HG03558 (cell line): ENCODE measurements around the gene CHRNB4.
"Not testable (repeated sequence)": the region's sequence is repeated elsewhere in the genome, so short reads cannot be mapped to it uniquely, and the experiment has no call there.

ENCODE experiments used
- ATAC-seq: cut with Tn5 transposase; IDR thresholded peaks from one replicate; pipeline ENCODE4 v1.9.1; 2021; ENCODE audit warnings: moderate number of reproducible peaks; ENCODE audit not compliant: unreplicated experiment; ENCODE audit errors: extremely low read depth

The CHRNB4 gene, protein sequence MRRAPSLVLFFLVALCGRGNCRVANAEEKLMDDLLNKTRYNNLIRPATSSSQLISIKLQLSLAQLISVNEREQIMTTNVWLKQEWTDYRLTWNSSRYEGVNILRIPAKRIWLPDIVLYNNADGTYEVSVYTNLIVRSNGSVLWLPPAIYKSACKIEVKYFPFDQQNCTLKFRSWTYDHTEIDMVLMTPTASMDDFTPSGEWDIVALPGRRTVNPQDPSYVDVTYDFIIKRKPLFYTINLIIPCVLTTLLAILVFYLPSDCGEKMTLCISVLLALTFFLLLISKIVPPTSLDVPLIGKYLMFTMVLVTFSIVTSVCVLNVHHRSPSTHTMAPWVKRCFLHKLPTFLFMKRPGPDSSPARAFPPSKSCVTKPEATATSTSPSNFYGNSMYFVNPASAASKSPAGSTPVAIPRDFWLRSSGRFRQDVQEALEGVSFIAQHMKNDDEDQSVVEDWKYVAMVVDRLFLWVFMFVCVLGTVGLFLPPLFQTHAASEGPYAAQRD

DNA sequence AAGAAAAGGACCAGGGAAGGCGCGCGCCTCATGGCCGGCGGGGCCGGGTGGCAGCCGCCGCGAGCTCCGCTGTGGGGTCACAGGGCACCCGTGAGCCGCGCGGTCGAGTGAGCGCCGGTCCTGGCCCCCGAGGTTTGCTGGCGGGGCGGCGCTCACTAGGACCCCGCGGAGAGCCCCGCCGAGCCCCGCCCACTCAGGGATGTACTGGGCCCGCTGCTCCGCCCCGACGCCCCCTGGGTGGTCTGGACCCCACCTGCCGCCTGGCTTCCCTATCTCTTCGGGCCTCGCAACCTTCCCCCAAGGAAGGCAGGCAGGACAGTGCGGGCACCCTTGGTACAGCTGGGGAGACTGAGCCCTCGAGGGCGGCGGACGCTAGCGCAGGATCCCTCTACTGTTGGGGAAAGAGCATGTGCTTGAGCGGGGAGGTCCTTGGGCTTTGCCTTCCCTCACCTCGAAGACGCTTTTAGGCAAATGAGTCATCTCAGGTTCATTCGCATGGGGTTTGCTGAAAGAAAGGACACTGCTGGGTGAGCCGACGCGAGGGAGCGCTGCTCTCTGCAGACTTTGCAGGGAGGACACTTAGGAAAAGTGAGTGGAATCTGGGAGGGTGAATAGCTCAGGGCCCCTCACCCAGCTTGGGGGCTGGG lies at the start of gene CHRNB4:
Gene CHRNB4, minus strand, starts transcription at position 109 of the 647 bp plus-strand sequence. Its CDS starts 77 bp downstream, at position 32.
- ATAC-seq, result no peak

DNA sequence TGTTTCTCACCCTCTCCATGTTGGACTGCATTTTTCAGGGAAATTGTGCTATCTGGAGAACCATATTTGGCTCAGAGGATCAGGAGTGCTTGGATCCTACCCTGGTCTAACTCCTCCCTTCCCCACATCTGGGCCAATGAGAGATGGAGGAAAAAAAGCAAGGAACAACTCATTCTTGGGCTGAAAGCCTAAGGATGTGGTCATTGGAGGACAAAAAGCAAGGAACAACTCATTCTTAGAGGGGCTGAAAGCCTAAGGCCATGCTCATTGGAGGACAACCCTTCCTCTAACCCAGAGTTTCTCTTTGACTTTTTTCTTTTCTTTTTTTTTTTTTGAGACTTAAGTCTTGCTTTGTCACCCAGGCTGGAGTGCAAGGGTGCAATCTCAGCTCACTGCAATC lies 48.6 kb upstream of the CHRNB4 start:
- ATAC-seq, result no peak

DNA sequence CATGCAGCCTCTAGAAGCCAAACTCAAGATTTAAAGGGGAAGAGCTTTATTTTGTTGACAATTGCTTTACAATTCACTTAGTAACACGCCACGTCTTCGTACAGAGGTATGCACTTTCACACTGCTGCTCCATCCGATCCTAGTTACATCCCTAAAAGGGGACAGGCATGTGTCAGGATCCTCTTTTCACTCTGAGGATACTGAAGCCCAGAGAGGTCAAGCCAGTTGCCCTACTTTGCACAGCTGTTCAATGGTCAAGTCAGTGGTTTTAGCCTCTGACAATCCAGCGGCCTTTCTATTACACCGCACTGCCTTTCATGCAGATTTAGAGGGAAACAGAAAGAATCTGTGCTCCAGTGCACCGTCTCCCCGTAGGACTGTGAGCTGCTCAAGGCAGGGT lies 44.9 kb upstream of the CHRNB4 start:
- no peak for ATAC-seq

DNA sequence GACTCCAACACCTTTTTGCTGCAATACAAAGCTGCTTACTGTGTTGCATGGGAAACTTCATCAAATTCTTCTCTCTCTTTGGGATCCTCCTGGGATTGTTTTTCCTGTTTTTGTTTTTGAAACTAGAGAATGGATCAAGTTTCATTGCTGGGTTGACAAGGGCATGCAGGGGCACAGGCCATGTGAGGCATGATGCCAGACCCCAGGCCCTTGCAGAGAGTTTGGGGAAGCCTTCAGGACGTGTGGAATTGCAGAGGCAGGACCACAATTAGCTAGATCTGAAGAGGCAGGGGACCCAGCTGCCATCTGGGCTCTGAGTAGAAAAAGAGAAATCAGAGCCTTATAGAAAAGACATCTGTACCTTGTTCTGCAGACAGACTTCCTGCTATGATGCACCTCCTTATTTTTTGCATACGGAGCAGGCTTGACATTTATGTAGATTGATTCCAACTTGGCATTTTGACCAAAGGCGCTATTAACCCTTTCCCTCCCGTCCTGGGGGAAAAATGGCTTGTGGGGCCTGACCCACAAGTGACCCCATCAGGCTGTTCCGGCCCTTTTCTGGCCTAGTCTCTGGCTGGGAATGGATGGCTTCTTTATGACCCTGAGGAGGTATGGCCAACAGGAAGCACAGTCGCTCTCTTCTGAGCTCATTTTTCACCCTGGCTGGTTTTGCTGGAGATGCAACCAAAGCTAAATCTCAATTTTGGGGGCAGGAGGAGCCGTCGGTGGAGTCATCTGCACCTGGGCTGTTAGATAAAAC lies 44.3 kb upstream of the CHRNB4 start:
- no peak for ATAC-seq

DNA sequence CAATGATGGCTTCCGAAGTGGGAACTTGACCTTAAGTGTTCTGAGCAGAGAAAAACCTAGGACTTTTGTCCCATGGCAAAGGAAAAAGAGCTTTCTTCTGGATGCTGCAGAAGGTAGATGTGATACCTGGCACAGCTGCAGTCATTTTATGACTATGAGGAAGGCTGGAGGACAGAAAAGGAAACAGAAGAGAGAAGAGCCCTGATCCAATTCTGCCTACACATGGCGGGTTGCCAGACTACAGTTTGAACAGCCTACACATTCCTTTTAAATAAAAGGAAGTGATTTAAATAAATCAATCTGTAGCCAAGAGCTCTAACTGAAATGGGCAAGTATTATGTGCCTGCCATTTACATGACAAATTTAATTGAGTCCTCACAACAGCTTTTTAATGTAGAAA lies 43.6 kb upstream of the CHRNB4 start:
- no peak for ATAC-seq

DNA sequence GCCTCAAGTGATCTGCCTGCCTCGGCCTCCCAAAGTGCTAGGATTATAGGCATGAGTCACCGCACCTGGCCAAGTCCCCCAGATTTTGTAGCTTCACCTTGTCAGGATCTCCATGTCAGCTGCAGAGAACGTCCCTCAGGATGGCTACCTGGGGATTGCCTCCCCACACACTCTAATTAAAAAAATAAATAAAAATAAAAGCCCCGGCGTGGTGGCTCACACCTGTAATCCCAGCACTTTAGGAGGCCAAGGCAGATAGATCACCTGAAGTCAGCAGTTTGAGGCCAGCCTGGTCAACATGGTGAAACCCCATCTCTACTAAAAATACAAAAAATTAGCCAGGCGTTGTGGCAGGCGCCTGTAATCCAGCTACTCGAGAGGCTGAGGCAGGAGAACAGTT lies 42.6 kb upstream of the CHRNB4 start:
- ATAC-seq, result not testable (repeated sequence)

DNA sequence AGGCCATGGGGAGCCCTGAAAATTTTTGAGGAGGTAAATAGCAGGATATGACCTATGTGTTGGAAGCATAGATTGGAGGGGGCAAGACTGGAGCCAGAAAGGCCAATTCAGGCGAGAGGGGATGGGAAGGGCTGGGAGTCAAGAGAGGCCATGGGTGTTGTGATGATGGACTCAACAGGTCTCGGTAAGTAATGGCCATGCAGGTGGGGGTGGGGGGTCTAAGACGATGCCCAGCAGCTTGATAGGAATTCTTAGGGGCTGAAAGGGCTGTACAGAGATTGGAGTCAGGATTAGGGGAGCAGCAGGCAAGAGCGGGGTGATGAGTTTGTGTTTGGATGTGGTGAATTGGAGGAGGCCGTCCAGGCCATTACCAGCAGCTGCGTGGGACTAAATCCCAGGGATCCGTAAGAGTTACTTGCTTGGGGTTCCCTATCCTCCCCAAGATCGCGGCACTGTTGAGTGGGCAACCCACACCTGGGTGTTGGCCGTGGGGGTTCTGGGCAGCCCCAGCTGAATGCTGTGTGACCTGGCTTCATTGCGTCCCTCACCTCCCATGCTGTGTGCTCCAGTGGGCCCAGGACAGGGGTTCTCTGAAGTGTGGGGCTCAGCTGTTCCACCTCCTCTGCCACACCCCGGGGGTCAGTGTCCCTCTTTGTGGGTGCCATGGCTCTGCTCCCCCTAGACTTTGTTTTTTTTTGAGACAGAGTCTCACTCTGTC lies 41.8 kb upstream of the CHRNB4 start:
- no peak for ATAC-seq

DNA sequence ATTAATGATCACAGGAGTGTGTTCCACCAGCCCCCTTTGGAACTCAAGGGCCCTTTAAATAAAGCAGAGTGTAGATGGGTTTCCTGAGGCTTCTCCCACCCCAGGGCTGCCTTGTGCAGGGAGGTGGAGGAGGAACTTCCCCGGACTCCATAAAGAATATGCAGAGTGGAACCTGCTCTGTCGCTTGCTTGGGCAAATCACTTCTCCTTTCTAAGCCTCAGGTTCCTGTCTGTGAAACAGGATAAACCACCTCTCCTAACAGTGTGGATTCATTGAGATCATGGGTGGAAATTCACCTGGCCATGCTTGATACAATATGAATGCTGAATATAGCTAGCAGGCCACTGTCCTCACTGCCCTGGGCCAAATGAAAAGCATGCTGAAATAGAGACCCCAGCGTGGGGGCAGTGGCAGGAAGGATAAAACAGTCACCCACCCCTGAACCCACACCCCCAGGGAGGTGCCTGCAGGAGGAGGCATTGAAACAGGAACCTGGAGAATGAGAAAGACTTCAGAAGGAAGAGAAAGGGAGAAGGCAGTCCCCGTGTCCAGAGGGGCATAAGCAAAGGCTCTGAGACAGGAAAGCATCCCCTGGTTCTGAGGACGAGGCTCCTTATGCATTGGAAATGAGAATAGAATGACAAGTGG lies 41.1 kb upstream of the CHRNB4 start:
- ATAC-seq, result no peak

DNA sequence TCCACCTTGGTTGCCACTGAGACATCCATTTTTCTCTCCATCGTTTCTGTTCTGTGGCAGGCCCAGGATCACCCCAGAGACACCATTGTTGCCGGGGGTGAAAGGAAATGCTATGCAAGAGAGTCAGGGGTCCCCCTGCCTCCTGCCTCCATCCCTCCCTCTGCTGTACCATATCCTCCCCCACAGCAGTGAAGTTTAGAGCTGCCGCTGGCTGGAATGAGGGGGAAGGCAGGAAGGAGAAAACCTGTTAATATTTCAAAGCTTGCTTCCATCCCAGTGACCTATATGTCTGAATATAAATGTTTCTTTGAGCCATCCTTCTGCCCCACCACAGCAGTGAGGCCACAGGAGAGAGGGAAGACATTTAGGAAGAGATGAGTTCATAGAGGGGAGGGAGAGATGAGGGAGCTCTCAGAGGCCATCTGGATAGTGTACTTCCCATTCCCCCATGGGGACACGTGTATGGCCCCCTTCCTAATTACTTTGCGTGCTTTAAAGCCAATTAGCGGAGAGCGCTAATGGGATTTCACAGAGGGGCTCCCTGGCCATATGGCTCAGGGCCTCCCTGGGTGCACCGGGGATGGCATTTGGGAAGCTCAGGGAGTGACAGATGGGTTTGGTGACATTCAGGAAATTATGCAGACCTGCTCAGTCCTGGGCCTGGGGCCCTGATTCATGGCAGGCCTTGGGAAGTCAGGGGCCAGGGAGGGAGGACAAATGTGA lies 40.4 kb upstream of the CHRNB4 start:
- no peak for ATAC-seq

DNA sequence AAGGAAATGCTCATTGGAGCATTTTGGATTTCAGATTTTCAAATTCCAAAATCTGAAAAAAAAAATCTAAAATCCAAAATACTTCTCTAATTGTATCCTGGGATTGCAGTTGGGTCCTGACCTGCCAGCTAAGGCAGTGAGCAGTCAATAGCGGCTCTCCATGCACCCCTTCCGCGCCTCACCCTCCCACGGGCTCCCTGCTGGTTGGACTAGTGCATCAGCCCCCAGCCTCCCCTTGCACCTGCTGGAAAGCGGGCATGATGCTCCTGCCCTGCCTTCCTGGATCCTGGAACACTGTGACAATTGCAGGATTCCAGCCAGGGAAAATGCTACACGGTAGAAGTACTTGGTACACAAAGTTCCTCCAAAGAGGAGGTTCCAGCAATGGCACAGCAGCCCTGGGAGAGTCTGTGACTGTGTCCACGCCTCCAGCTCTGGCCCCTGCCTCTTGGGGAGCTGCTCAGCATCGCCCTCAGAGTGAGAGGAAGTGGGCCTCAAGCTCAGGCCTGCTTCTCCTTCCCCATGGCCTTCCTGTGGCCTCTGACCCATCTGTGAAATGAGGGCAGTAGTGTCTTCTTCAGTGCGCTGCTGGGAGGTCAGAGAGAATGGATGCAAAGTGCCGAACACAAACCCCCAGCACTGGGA lies 39.5 kb upstream of the CHRNB4 start:
- no peak for ATAC-seq

DNA sequence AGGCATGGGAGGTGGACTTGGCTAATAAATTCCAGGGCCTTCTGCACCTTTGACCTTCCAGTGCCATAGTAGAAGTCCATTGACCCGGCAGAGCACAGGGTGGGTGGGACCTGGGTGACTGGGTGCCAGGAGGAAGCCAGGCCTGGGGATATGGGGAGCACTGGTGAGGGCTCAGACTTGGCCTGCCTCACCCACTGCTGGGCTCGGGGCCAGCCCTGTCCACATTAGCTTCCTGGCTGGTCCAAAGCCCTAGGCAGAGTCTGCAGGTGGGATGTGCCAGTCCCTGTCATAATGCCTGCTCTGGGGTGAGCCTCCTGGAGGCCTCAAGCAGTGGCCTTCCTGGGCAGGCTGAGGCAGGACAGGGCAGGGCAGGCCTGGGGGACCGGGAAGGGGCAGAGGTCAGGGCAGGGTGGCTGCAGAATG lies 38.1 kb upstream of the CHRNB4 start:
- ATAC-seq, result no peak

DNA sequence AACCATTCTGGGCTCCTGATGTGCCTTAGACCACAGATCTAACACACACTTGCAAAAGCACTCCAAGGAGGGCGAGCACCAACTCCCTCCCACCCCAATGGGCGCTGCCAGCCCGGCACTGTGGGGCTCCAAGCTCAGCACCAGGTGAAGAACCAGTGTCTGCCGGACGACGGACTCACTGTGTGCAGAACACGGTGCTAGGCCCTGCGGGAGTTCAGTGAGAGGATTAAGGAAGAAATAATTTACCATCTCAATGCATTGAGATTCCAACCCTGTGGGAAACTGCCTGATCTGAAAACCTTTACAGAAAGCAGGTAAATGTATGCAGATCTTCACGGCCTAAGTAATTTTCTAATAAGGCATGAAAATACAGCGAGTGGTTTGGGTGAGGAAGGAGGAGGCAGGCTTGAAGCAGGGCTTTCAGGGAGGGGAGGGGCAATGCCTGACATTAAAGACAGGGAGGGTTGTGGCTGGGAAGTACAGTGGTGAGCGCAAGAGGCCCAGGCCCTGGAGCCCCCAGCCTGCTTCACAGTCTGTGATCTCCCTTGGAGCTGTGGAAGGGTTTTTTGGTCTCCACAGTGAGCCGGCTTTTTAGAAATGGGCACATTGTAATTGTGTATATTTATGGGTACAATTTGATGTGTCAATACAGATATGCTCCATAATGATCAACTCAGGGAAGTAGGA lies 35.6 kb upstream of the CHRNB4 start:
- ATAC-seq, result no peak

DNA sequence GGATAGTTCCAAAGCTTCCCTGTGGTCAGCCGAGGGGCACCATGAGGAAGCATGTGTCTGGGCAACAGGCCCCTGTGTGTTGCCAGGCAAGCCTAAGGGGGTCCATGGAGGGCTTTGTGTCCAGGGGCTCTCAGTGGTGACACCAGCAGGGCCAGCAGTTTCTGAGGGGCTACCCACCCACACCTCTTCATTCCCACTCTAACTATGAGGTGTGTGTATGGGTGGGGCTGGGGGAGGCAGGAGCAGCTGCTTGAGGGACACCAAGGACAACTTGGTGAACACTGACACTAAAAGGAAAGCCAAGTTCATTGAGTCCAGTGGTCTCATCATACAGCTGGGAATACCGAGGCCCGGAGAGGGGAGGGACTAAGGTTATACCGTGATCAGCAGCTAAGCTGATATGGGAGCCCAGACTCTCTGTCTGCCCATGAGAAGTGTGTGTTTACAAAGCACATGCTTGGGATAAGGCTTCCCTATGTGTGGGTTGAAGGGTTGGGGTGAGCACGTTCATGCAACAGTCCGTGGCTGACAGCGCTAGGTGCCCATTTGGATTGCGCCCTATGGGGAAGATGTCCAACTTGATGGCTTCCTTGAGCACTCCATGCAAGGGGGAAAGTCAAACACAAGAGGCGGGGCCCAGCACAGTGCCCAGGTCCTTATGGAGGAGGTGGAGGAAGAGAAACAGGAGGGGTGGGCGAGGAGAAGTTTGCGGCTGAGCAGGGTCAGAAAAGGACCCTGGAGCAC lies 34.8 kb upstream of the CHRNB4 start:
- ATAC-seq, result no peak

DNA sequence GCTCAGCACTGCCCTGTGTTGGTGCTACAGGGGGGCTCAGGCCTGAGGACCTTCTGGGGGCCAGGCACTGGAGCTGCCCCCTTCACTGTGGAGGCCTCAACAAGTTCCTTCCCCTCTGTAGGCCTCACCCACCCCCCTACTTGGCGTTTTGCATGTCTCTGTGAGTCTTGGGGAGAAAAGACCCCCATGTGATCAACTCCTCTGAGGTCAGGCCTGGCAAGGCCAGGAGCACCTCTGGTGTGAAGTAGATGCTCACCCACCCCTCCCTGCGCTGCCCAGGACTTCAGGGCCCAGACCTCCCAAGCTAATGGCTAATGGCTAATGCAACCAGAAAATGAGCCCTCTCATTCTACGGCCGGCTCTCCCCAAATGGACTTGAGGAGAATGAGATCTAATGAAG lies 34.2 kb upstream of the CHRNB4 start:
- no peak for ATAC-seq

DNA sequence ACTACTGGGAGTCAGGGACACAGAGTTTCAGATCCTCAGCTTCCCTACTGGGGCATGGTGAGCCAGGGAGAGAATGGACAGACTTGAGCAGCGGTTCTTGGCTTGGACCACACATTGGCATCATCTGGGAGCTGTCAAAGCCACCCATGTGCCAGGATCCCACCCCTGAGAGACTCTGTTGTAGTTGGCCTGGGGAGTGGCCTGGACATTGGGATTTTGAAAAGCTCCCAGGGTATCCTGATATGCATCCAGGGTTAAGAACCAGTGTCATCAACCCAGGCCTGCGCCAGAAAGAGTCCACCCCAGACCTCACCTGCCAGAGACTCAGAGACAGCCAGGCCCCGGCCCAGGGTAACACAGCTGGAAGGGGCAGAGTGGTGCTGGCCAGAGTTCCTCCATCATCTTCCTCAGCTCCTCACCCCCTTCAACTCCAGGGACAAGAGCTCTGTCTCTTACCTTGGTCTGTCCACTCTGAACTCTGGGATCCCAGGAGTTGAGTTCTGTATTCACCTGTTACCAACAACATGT lies 33.0 kb upstream of the CHRNB4 start:
- no peak for ATAC-seq

DNA sequence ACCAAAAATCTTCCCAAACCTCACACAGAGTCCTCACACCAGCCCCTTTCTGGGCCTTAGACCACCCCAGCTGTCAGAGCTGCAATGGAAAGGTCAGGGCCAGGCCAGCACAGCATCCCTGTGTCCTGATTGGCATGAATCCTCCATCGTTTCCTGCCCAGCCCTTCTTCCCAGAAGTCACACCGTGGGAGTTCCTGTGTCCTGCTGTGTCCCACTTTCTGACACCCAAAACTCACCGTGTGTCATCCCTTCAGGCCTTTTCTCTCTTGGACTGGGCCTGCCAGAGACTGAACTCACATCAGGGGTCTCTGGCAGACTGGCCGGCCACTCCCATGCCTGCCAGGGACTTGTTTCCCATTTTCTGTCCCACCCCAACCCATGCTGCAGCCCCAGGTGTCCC lies 32.5 kb upstream of the CHRNB4 start:
- ATAC-seq, result no peak

DNA sequence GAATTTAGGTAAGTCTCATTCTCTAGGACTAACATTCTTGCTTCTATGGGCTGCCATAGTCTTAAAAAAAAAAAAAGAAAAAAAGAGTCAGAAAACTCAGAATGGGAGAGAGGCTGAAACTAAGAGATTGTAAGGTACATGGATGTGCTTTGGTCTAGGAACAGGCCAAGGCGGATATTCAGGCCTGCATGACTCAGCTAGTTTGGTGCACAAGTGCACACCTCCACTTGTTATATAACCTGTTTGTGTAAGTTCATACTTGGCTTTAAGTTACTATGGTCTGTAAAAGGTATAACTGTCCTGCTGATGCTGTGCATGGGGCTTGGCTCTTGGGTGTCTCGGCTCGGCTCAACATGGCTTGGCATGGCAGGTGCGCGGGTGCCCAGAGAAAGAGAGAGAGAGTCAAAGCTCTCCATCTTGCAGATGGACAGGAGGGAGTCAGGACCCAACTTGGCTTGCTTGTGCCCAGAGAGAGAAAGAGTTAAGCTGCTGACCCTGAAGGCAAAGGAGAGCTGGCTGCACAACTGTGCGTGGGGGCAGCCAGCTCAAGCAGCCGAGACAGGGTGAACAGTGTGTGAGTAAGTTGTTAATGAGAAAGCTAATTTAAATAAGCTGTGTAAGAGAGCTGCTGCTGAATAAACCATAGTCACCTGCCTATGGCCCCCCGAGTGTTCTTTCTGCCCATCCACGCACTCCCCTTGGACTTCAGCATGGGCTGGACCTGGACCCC lies 31.4 kb upstream of the CHRNB4 start:
- no peak for ATAC-seq
